GM23338 (cell line): ENCODE data around the gene TARS3. TPM values are rescaled to one million over a fixed set of nuclear protein-coding genes. Genes with fewer than 3 reads are reported as not detected.

Source experiments
- ATAC-seq: fragments of 200-7000 bp; cut with Tn5 transposase; 3 replicates; pipeline ENCODE4 v1.9.1; 2020
- DNase-seq: peaks from one replicate; pipeline ENCODE4 v3.0.0-alpha.2; 2015; ENCODE audit warnings: low spot score
- H2AFZ ChIP-seq: fragments of 200-600 bp; sonication (generic); 2 replicates; pipeline ENCODE4 v1.8.0; 2016; ENCODE audit warnings: antibody characterized with exemption, mild to moderate bottlenecking, moderate library complexity
- H3F3A ChIP-seq: fragments of 200-600 bp; sonication (generic); replicated peaks from 2 replicates; pipeline ENCODE4 v1.8.0; 2017; ENCODE audit warnings: antibody characterized with exemption, mixed run types, low read depth
- H3K27ac ChIP-seq: fragments of 200-600 bp; sonication (generic); 2 replicates; pipeline ENCODE4 v1.6.1; 2016; ENCODE audit warnings: low read depth
- H3K27me3 ChIP-seq: fragments of 200-600 bp; sonication (generic); 2 replicates; pipeline ENCODE4 v1.8.0; 2016; ENCODE audit warnings: mild to moderate bottlenecking, mixed run types, moderate library complexity; ENCODE audit not compliant: insufficient read depth
- H3K36me3 ChIP-seq: fragments of 200-600 bp; sonication (generic); 2 replicates; pipeline ENCODE4 v1.8.0; 2016; ENCODE audit warnings: mild to moderate bottlenecking; ENCODE audit not compliant: insufficient read depth
- H3K4me1 ChIP-seq: fragments of 200-600 bp; sonication (generic); 2 replicates; pipeline ENCODE4 v1.8.0; 2016; ENCODE audit warnings: mild to moderate bottlenecking, moderate library complexity; ENCODE audit not compliant: insufficient read depth
- H3K4me2 ChIP-seq: fragments of 200-600 bp; sonication (generic); 2 replicates; pipeline ENCODE4 v1.7.1; 2017; ENCODE audit warnings: mixed run types
- H3K4me3 ChIP-seq: fragments of 200-600 bp; sonication (generic); 2 replicates; pipeline ENCODE4 v1.6.1; 2016; ENCODE audit warnings: mixed run types
- H3K79me2 ChIP-seq: fragments of 200-600 bp; sonication (generic); replicated peaks from 2 replicates; pipeline ENCODE4 v1.8.0; 2017; ENCODE audit warnings: mild to moderate bottlenecking; ENCODE audit not compliant: insufficient read depth
- H3K9me2 ChIP-seq: fragments of 200-600 bp; sonication (generic); 2 replicates; pipeline ENCODE4 v1.8.0; 2017; ENCODE audit not compliant: insufficient read depth
- H4K20me1 ChIP-seq: fragments of 200-600 bp; sonication (generic); replicated peaks from 2 replicates; pipeline ENCODE4 v1.8.0; 2017; ENCODE audit warnings: mild to moderate bottlenecking; ENCODE audit not compliant: insufficient read depth
- H3K27ac Mint-ChIP-seq: 2 replicates; pipeline ENCODE4 v1.8.0; 2020; ENCODE audit warnings: inconsistent platforms, mild to moderate bottlenecking, moderate library complexity, mixed read lengths
- H3K27me3 Mint-ChIP-seq: 3 replicates; pipeline ENCODE4 v1.8.0; 2022; ENCODE audit warnings: low read depth, mild to moderate bottlenecking, moderate library complexity, mixed read lengths, inconsistent platforms; ENCODE audit not compliant: insufficient read depth, poor library complexity
- H3K36me3 Mint-ChIP-seq: 3 replicates; pipeline ENCODE4 v1.8.0; 2021; ENCODE audit warnings: low read depth, mild to moderate bottlenecking, inconsistent platforms, moderate library complexity, mixed read lengths
- H3K4me1 Mint-ChIP-seq: 3 replicates; pipeline ENCODE4 v1.8.0; 2020; ENCODE audit warnings: mild to moderate bottlenecking, inconsistent platforms, mixed read lengths
- H3K4me3 Mint-ChIP-seq: 3 replicates; pipeline ENCODE4 v1.8.0; 2021; ENCODE audit warnings: moderate library complexity, mild to moderate bottlenecking, inconsistent platforms, mixed read lengths
- H3K9me3 Mint-ChIP-seq: 3 replicates; pipeline ENCODE4 v1.8.0; 2020; ENCODE audit warnings: moderate library complexity, mild to moderate bottlenecking, inconsistent platforms, mixed read lengths
- CREB1 ChIP-seq: fragments of 250-450 bp; sonication (Bioruptor Pico); IDR thresholded peaks from 2 replicates; pipeline ENCODE4 v1.5.0; 2020; ENCODE audit warnings: low read depth, mild to moderate bottlenecking, moderate library complexity
- ETS1 ChIP-seq: IDR thresholded peaks from 2 replicates; pipeline ENCODE4 v1.6.1; 2016; ENCODE audit warnings: antibody characterized with exemption
- EZH2 ChIP-seq: fragments of 200-600 bp; sonication (generic); IDR thresholded peaks from one replicate; pipeline ENCODE4 v1.8.0; 2017; ENCODE audit warnings: antibody characterized with exemption, mild to moderate bottlenecking, low read depth; ENCODE audit not compliant: unreplicated experiment
- EZH2phosphoT487 ChIP-seq: fragments of 200-600 bp; sonication (generic); IDR thresholded peaks from one replicate; pipeline ENCODE4 v1.8.1; 2018; ENCODE audit warnings: antibody characterized with exemption; ENCODE audit not compliant: unreplicated experiment
- JUNB ChIP-seq: IDR thresholded peaks from one replicate; pipeline ENCODE4 v1.6.1; 2016; ENCODE audit warnings: antibody characterized with exemption; ENCODE audit not compliant: unreplicated experiment
- NANOG ChIP-seq: IDR thresholded peaks from 2 replicates; pipeline ENCODE4 v1.6.1; 2016; ENCODE audit warnings: antibody characterized with exemption, borderline replicate concordance
- POLR2AphosphoS5 ChIP-seq: IDR thresholded peaks from 2 replicates; pipeline ENCODE4 v1.6.1; 2016; ENCODE audit warnings: antibody characterized with exemption, low read depth
- STAT1 ChIP-seq: IDR thresholded peaks from one replicate; pipeline ENCODE4 v1.6.1; 2016; ENCODE audit warnings: antibody characterized with exemption; ENCODE audit not compliant: unreplicated experiment
- ZNF114 ChIP-seq: fragments of 250-450 bp; sonication (Bioruptor Pico); IDR thresholded peaks from 2 replicates; pipeline ENCODE4 v1.5.0; 2020; ENCODE audit warnings: mild to moderate bottlenecking, moderate library complexity
- ZNF331 ChIP-seq: fragments of 250-450 bp; sonication (Bioruptor Pico); IDR thresholded peaks from 2 replicates; pipeline ENCODE4 v1.5.0; 2020; ENCODE audit warnings: low read depth, mild to moderate bottlenecking, moderate library complexity
- ZNF462 ChIP-seq: fragments of 250-450 bp; sonication (Bioruptor Pico); IDR thresholded peaks from 2 replicates; pipeline ENCODE4 v1.5.0; 2020; ENCODE audit warnings: mild to moderate bottlenecking, moderate library complexity
- polyA plus RNA-seq: library from polyadenylated mRNA; unstranded; fragments of >200 nt; fragmentation: Nextera tagmentation; extraction: Ambion mirVana; gene quantifications from 2 replicates; pipeline ENCODE4 v1.2.1, GENCODE V29; 2016
- total RNA-seq: library from RNA; depleted of rRNA; stranded (reverse); fragments of >200 nt; shearing (Covaris generic); gene quantifications from 2 replicates; pipeline ENCODE4 v1.2.3, GENCODE V29; 2014
- TF ChIP-seq, protein P1 (sequence below), 2 experiments: fragments of 200-600 bp in 1 of 2; sonication (generic) in 1 of 2; conservative IDR thresholded peaks; 2 replicates each; pipeline versions ENCODE4 v1.5.1 to v1.6.1; 2016 to 2017; ENCODE audit warnings: antibody characterized with exemption in 2 of 2, low read depth in 2 of 2, mild to moderate bottlenecking in 2 of 2, moderate library complexity in 1 of 2
- TF ChIP-seq, protein P2 (sequence below): IDR thresholded peaks from one replicate; pipeline ENCODE4 v1.6.1; 2018; ENCODE audit warnings: antibody characterized with exemption; ENCODE audit not compliant: unreplicated experiment

Gene TARS3
- total and polyA plus RNA-seq, 2 experiments from 2014 or later, result 13.0 to 15.4 TPM

GRCh38 chr15:101637038-101637437 is 87.2 kb downstream of the TARS3 start:
- 0 out of 2 replicates have a peak overlapping the region, but pooled peaks have one; percentile 20 for H3K27ac ChIP-seq
- Mint-ChIP-seq H3K4me3 (no peak overlapping the region), H3K9me3 (no peaks in the 10 kb centered on the region), H3K27ac (0 out of 2 replicates have a peak overlapping the region, but pooled peaks have one; percentile 30), H3K4me1 (peaks cover 22% of the 10 kb centered on the region), H3K36me3 (no peaks in the 10 kb centered on the region; the same call in 2 of the 3 replicates), H3K27me3 (peaks cover 6% of the 10 kb centered on the region)
- TF ChIP-seq STAT1 (no peak), CREB1 (CRISPR knock-in tag) (no peak), ZNF114 (CRISPR knock-in tag) (no peak), NANOG (no peak), ZNF331 (no peak), POLR2AphosphoS5 (no peak), ZNF462 (CRISPR knock-in tag) (no peak), ETS1 (no peak), EZH2phosphoT487 (no peak), EZH2 (no peak), JUNB (no peak)
- TF ChIP-seq, protein P1, sequence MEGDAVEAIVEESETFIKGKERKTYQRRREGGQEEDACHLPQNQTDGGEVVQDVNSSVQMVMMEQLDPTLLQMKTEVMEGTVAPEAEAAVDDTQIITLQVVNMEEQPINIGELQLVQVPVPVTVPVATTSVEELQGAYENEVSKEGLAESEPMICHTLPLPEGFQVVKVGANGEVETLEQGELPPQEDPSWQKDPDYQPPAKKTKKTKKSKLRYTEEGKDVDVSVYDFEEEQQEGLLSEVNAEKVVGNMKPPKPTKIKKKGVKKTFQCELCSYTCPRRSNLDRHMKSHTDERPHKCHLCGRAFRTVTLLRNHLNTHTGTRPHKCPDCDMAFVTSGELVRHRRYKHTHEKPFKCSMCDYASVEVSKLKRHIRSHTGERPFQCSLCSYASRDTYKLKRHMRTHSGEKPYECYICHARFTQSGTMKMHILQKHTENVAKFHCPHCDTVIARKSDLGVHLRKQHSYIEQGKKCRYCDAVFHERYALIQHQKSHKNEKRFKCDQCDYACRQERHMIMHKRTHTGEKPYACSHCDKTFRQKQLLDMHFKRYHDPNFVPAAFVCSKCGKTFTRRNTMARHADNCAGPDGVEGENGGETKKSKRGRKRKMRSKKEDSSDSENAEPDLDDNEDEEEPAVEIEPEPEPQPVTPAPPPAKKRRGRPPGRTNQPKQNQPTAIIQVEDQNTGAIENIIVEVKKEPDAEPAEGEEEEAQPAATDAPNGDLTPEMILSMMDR (conservative IDR thresholded peaks at IDR 0.05; ENCODE audit: low read depth in 2 of 2), result no peak
- TF ChIP-seq, protein P2, sequence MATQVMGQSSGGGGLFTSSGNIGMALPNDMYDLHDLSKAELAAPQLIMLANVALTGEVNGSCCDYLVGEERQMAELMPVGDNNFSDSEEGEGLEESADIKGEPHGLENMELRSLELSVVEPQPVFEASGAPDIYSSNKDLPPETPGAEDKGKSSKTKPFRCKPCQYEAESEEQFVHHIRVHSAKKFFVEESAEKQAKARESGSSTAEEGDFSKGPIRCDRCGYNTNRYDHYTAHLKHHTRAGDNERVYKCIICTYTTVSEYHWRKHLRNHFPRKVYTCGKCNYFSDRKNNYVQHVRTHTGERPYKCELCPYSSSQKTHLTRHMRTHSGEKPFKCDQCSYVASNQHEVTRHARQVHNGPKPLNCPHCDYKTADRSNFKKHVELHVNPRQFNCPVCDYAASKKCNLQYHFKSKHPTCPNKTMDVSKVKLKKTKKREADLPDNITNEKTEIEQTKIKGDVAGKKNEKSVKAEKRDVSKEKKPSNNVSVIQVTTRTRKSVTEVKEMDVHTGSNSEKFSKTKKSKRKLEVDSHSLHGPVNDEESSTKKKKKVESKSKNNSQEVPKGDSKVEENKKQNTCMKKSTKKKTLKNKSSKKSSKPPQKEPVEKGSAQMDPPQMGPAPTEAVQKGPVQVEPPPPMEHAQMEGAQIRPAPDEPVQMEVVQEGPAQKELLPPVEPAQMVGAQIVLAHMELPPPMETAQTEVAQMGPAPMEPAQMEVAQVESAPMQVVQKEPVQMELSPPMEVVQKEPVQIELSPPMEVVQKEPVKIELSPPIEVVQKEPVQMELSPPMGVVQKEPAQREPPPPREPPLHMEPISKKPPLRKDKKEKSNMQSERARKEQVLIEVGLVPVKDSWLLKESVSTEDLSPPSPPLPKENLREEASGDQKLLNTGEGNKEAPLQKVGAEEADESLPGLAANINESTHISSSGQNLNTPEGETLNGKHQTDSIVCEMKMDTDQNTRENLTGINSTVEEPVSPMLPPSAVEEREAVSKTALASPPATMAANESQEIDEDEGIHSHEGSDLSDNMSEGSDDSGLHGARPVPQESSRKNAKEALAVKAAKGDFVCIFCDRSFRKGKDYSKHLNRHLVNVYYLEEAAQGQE, result no peak
- no peaks in the 10 kb centered on the region for H3K79me2 ChIP-seq
- no peak for ATAC-seq
- DNase-seq, result no peak
- H3F3A ChIP-seq, result no peaks in the 10 kb centered on the region
- H3K4me1 ChIP-seq, result peaks cover 18% of the 10 kb centered on the region; the same call in 1 of the 2 replicates
- no peaks in the 10 kb centered on the region for H3K9me2 ChIP-seq
- no peak overlapping the region for H2AFZ ChIP-seq
- H4K20me1 ChIP-seq, result peaks cover 8% of the 10 kb centered on the region; the same call in 1 of the 2 replicates
- H3K36me3 ChIP-seq, result no peaks in the 10 kb centered on the region
- H3K4me2 ChIP-seq, result no peak overlapping the region
- no peaks in the 10 kb centered on the region for H3K27me3 ChIP-seq
- H3K4me3 ChIP-seq, result no peak overlapping the region
